IMR-90 (cell line): ENCODE data around the gene DYNLT2B.

Experiments used
- BHLHE40 ChIP-seq: fragments of 150-350 bp; IDR thresholded peaks from 2 replicates; pipeline ENCODE4 v1.6.1; 2016; ENCODE audit warnings: mild to moderate bottlenecking, low read depth, low read length
- CEBPB ChIP-seq: IDR thresholded peaks from 2 replicates; pipeline ENCODE4 v1.6.1; 2012; ENCODE audit warnings: low read depth, low read length, improper control_type of control experiment
- FOS ChIP-seq: fragments of 150-350 bp; IDR thresholded peaks from 2 replicates; pipeline ENCODE4 v1.6.1; 2016; ENCODE audit warnings: low read depth, low read length
- MXI1 ChIP-seq: IDR thresholded peaks from 2 replicates; pipeline ENCODE4 v1.6.1; 2012; ENCODE audit warnings: low read depth, mild to moderate bottlenecking, low read length, moderate library complexity, borderline replicate concordance
- POLR2A ChIP-seq: IDR thresholded peaks from 2 replicates; pipeline ENCODE4 v1.6.1; 2012; ENCODE audit warnings: mild to moderate bottlenecking, low read depth, low read length
- RAD21 ChIP-seq: IDR thresholded peaks from 2 replicates; pipeline ENCODE4 v1.6.1; 2012; ENCODE audit warnings: low read length, improper control_type of control experiment
- SMC3 ChIP-seq: fragments of 150-350 bp; IDR thresholded peaks from 2 replicates; pipeline ENCODE4 v1.6.1; 2016; ENCODE audit warnings: low read depth, mild to moderate bottlenecking, antibody characterized with exemption, low read length, moderate library complexity
- TF ChIP-seq, protein P1 (sequence below): conservative IDR thresholded peaks from 2 replicates; pipeline ENCODE4 v1.5.1; 2012; ENCODE audit warnings: mild to moderate bottlenecking, low read depth, low read length, improper control_type of control experiment
- TF ChIP-seq, protein P2 (sequence below): fragments of 150-350 bp; IDR thresholded peaks from 2 replicates; pipeline ENCODE4 v1.6.1; 2017; ENCODE audit warnings: mild to moderate bottlenecking, antibody characterized with exemption, low read length, low read depth
- TF ChIP-seq, protein P3 (sequence below): fragments of 150-350 bp; IDR thresholded peaks from 2 replicates; pipeline ENCODE4 v1.6.1; 2016; ENCODE audit warnings: low read depth, mild to moderate bottlenecking, low read length, moderate library complexity, borderline replicate concordance

DNA sequence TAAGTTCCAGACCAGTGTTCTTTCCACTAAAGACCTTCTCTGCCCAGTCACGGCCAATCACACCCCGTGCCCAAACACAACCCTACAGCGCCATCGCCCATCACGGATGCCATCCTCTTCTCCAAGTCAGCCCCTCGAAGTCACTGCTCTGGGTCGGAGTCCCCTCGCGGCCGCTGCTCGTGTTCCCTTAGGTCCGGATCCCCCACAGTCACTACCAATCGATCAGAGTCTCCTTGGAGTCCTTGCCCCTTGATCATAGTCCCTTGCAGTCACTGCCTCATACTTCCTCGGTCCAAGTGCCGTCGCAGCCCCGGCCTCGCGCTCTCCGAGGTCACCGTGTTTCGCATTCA lies 31.0 kb downstream of the DYNLT2B start:
- TF ChIP-seq, protein P1, sequence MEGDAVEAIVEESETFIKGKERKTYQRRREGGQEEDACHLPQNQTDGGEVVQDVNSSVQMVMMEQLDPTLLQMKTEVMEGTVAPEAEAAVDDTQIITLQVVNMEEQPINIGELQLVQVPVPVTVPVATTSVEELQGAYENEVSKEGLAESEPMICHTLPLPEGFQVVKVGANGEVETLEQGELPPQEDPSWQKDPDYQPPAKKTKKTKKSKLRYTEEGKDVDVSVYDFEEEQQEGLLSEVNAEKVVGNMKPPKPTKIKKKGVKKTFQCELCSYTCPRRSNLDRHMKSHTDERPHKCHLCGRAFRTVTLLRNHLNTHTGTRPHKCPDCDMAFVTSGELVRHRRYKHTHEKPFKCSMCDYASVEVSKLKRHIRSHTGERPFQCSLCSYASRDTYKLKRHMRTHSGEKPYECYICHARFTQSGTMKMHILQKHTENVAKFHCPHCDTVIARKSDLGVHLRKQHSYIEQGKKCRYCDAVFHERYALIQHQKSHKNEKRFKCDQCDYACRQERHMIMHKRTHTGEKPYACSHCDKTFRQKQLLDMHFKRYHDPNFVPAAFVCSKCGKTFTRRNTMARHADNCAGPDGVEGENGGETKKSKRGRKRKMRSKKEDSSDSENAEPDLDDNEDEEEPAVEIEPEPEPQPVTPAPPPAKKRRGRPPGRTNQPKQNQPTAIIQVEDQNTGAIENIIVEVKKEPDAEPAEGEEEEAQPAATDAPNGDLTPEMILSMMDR: no peak
- no peak for TF ChIP-seq POLR2A
- no peak for TF ChIP-seq BHLHE40
- no peak for TF ChIP-seq CEBPB
- no peak for TF ChIP-seq SMC3
- TF ChIP-seq MXI1: no peak
- TF ChIP-seq, protein P2, sequence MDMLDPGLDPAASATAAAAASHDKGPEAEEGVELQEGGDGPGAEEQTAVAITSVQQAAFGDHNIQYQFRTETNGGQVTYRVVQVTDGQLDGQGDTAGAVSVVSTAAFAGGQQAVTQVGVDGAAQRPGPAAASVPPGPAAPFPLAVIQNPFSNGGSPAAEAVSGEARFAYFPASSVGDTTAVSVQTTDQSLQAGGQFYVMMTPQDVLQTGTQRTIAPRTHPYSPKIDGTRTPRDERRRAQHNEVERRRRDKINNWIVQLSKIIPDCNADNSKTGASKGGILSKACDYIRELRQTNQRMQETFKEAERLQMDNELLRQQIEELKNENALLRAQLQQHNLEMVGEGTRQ: no peak
- TF ChIP-seq, protein P3, sequence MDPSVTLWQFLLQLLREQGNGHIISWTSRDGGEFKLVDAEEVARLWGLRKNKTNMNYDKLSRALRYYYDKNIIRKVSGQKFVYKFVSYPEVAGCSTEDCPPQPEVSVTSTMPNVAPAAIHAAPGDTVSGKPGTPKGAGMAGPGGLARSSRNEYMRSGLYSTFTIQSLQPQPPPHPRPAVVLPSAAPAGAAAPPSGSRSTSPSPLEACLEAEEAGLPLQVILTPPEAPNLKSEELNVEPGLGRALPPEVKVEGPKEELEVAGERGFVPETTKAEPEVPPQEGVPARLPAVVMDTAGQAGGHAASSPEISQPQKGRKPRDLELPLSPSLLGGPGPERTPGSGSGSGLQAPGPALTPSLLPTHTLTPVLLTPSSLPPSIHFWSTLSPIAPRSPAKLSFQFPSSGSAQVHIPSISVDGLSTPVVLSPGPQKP: no peak
- TF ChIP-seq RAD21: no peak
- no peak for TF ChIP-seq FOS
